HEK293 (cell line): ENCODE measurements around the gene RAB5IF.

Experiments used
- CTCF ChIA-PET: fragments of 350-600 bp; formaldehyde crosslinking; extraction: SDS; loops from one replicate; lab custom pipeline; 2021; ENCODE audit warnings: antibody characterized with exemption; lab: Yijun Ruan, JAX
- POLR2A ChIA-PET: fragments of 300-600 bp; formaldehyde crosslinking; extraction: SDS; loops from one replicate; lab custom pipeline; 2020; ENCODE audit warnings: antibody characterized with exemption, inconsistent platforms; lab: Yijun Ruan, JAX
- H3K27ac ChIP-seq: fragments of 200-500 bp; sonication (Bioruptor generic); 2 replicates; pipeline ENCODE4 v1.5.1; 2014; ENCODE audit warnings: low read depth, low read length, control low read depth, inconsistent platforms; ENCODE audit errors: extremely low read depth
- H3K36me3 ChIP-seq, 2 experiments: fragments of 200-500 bp in 1 of 2; sonication (Bioruptor generic) in 1 of 2; 1 replicate in 1 of 2; 2 replicates in 1 of 2; pipeline ENCODE4 v1.5.1; 2014 to 2017; ENCODE audit warnings: inconsistent platforms in 2 of 2, low read length in 2 of 2; ENCODE audit not compliant: control insufficient read depth in 2 of 2, insufficient read depth in 1 of 2
- H3K4me1 ChIP-seq: fragments of 200-500 bp; sonication (Bioruptor generic); 2 replicates; pipeline ENCODE4 v1.5.1; 2014; ENCODE audit warnings: mild to moderate bottlenecking, low read length, inconsistent platforms; ENCODE audit not compliant: control insufficient read depth, insufficient read depth
- H3K4me3 ChIP-seq: 2 replicates; pipeline ENCODE4 v1.5.1; 2011; ENCODE audit warnings: low read depth, mild to moderate bottlenecking, control low read depth, low read length, moderate library complexity
- H3K9me3 ChIP-seq: fragments of 200-500 bp; sonication (Bioruptor generic); 2 replicates; pipeline ENCODE4 v1.5.1; 2014; ENCODE audit warnings: low read depth, low read length, inconsistent platforms; ENCODE audit not compliant: control insufficient read depth, insufficient read depth
- ATF2 ChIP-seq: fragments of 450-650 bp; formaldehyde crosslinking; IDR thresholded peaks from 2 replicates; pipeline ENCODE4 v1.5.1; 2016; ENCODE audit warnings: missing biosample characterization, missing genetic modification characterization, low read depth
- CTCF ChIP-seq: fragments of 450-650 bp; formaldehyde crosslinking; IDR thresholded peaks from 2 replicates; pipeline ENCODE4 v1.5.1; 2016; ENCODE audit warnings: missing biosample characterization, missing genetic modification characterization
- HIC1 ChIP-seq: fragments of 450-650 bp; formaldehyde crosslinking; IDR thresholded peaks from 2 replicates; pipeline ENCODE4 v1.5.1; 2016; ENCODE audit warnings: missing biosample characterization, missing genetic modification characterization
- MYNN ChIP-seq: fragments of 450-650 bp; formaldehyde crosslinking; IDR thresholded peaks from 2 replicates; pipeline ENCODE4 v1.5.1; 2016; ENCODE audit warnings: missing biosample characterization, missing genetic modification characterization, borderline replicate concordance
- OVOL3 ChIP-seq: fragments of 450-650 bp; formaldehyde crosslinking; IDR thresholded peaks from 2 replicates; pipeline ENCODE4 v1.5.1; 2016; ENCODE audit warnings: missing biosample characterization, missing genetic modification characterization
- PRDM10 ChIP-seq: fragments of 450-650 bp; formaldehyde crosslinking; IDR thresholded peaks from 2 replicates; pipeline ENCODE4 v1.5.1; 2016; ENCODE audit warnings: missing biosample characterization, missing genetic modification characterization
- ZBTB17 ChIP-seq: fragments of 450-650 bp; formaldehyde crosslinking; IDR thresholded peaks from 2 replicates; pipeline ENCODE4 v1.5.1; 2016; ENCODE audit warnings: missing biosample characterization, missing genetic modification characterization
- ZBTB48 ChIP-seq: fragments of 450-650 bp; formaldehyde crosslinking; IDR thresholded peaks from 2 replicates; pipeline ENCODE4 v1.5.1; 2016; ENCODE audit warnings: missing biosample characterization, missing genetic modification characterization
- ZBTB6 ChIP-seq: fragments of 450-650 bp; formaldehyde crosslinking; IDR thresholded peaks from 2 replicates; pipeline ENCODE4 v1.5.1; 2017; ENCODE audit warnings: missing biosample characterization, missing genetic modification characterization
- ZBTB7A ChIP-seq: fragments of 450-650 bp; formaldehyde crosslinking; IDR thresholded peaks from 2 replicates; pipeline ENCODE4 v1.5.1; 2016; ENCODE audit warnings: low read depth, missing biosample characterization, missing genetic modification characterization
- ZNF341 ChIP-seq: fragments of 450-650 bp; formaldehyde crosslinking; IDR thresholded peaks from 2 replicates; pipeline ENCODE4; 2016; ENCODE audit warnings: low read depth, missing biosample characterization, missing genetic modification characterization
- ZNF623 ChIP-seq: fragments of 450-650 bp; formaldehyde crosslinking; IDR thresholded peaks from 2 replicates; pipeline ENCODE4 v1.5.1; 2016; ENCODE audit warnings: missing biosample characterization, missing genetic modification characterization
- ZNF639 ChIP-seq: fragments of 450-650 bp; formaldehyde crosslinking; IDR thresholded peaks from 2 replicates; pipeline ENCODE4 v1.5.1; 2016; ENCODE audit warnings: missing biosample characterization, missing genetic modification characterization
- ZNF776 ChIP-seq: fragments of 450-650 bp; formaldehyde crosslinking; IDR thresholded peaks from 2 replicates; pipeline ENCODE4 v1.5.0; 2017; ENCODE audit warnings: missing biosample characterization, missing genetic modification characterization, borderline replicate concordance
- ZNF792 ChIP-seq: fragments of 450-650 bp; formaldehyde crosslinking; IDR thresholded peaks from 2 replicates; pipeline ENCODE4 v1.5.1; 2016; ENCODE audit warnings: missing biosample characterization, missing genetic modification characterization

Gene RAB5IF

GRCh38 chr20:36572701-36573102, 32.9 kb upstream of the RAB5IF start:
- CTCF ChIA-PET = interaction anchor here (0.7 kb wide), 1 partner anchor 16 kb away, joined by 3 read pairs; no protein-coding TSS in a partner anchor

GRCh38 chr20:36573103-36573797, 32.3 kb upstream of the RAB5IF start, which contains the start of gene TGIF2:
Gene TGIF2, plus strand, starts transcription at chr20:36573597. Its CDS starts 5,178 bp downstream, at chr20:36578775.
- POLR2A ChIA-PET = interaction anchor here (0.6 to 3.1 kb wide), 7 partner anchors 10 to 802 kb away, joined by 3 to 26 read pairs (median 6); partner anchors contain the start of gene RAB5IF
- CTCF ChIA-PET = interaction anchor here (0.6 to 0.7 kb wide), 3 partner anchors 12 to 175 kb away, joined by 3 to 4 read pairs (median 3); no protein-coding TSS in a partner anchor
- TF ChIP-seq ZNF639 (no peak), ZBTB6 (no peak), PRDM10 (tag by site-specific recombination) (peak; percentile 75), ZNF776 (tag by site-specific recombination) (no peak), ATF2 (tag by site-specific recombination) (no peak), MYNN (tag by site-specific recombination) (no peak), OVOL3 (tag by site-specific recombination) (0 out of 2 replicates have a peak, but pooled peaks have one; percentile 21), ZNF623 (tag by site-specific recombination) (no peak)

More at GRCh38 chr20:36572701-36573102, 32.9 kb upstream of the RAB5IF start:
- TF ChIP-seq ZNF792 (tag by site-specific recombination) (no peak), CTCF (tag by site-specific recombination) (peak; percentile 7; the same call in 1 of the 2 replicates), ZBTB48 (tag by site-specific recombination) (peak; percentile 73), ZNF341 (peak; percentile 20; the same call in 1 of the 2 replicates), HIC1 (0 out of 2 replicates have a peak, but pooled peaks have one; percentile 21), ZBTB17 (peak; percentile 86), ZBTB7A (tag by site-specific recombination) (no peak; the same call in 1 of the 2 replicates)
- no peaks in the 10 kb centered on the region for H3K9me3 ChIP-seq
- no peaks in the 10 kb centered on the region; a peak in 1 of 3 replicates for H3K36me3 ChIP-seq
- H3K27ac ChIP-seq = peak overlapping the region; percentile 18; the same call in 1 of the 2 replicates
- POLR2A ChIA-PET = interaction anchor here (0.6 to 3.1 kb wide), 7 partner anchors 11 to 802 kb away, joined by 3 to 26 read pairs (median 6); partner anchors contain the start of gene RAB5IF
- H3K4me1 ChIP-seq = peaks cover 4% of the 10 kb centered on the region; the same call in 1 of the 2 replicates
- peak overlapping the region; percentile 47 for H3K4me3 ChIP-seq

More at GRCh38 chr20:36573103-36573797, 32.3 kb upstream of the RAB5IF start, which contains the start of gene TGIF2:
- Histone ChIP-seq H3K4me3 (peak within 1 kb of the TSS; percentile 70), H3K9me3 (no peaks in the 10 kb centered on the region), H3K4me1 (peaks cover 4% of the 10 kb centered on the region; the same call in 1 of the 2 replicates), H3K27ac (peak within 1 kb of the TSS; percentile 94), H3K36me3 (peaks cover 0 to under 1% of the 10 kb centered on the region in 2 experiments; a peak in 2 of 3 replicates)
